HepG2 (cell line): ENCODE data around the gene DNM1. TPM values are rescaled to one million over a fixed set of nuclear protein-coding genes. Genes with fewer than 3 reads are reported as not detected.

Experiments
- CREM ChIP-seq, 2 experiments: sonication (generic) in 1 of 2; formaldehyde crosslinking in 1 of 2; IDR thresholded peaks; 2 replicates each; pipeline versions ENCODE4 v1.4.0 to v1.6.1; 2016 to 2020; ENCODE audit warnings: antibody characterized with exemption in 1 of 2, mild to moderate bottlenecking in 1 of 2, missing genetic modification reagents in 1 of 2
- FOXM1 ChIP-seq: sonication (generic); formaldehyde crosslinking; IDR thresholded peaks from 2 replicates; pipeline ENCODE4 v1.5.0; 2020; ENCODE audit warnings: missing genetic modification reagents
- JARID2 ChIP-seq: sonication (generic); formaldehyde crosslinking; IDR thresholded peaks from 2 replicates; pipeline ENCODE4 v1.8.1; 2023; ENCODE audit warnings: missing genetic modification reagents, inconsistent platforms; ENCODE audit not compliant: insufficient replicate concordance
- MAX ChIP-seq: IDR thresholded peaks from 2 replicates; pipeline ENCODE4 v1.6.1; 2012; ENCODE audit warnings: inconsistent platforms
- NAIF1 ChIP-seq: sonication (generic); formaldehyde crosslinking; IDR thresholded peaks from 2 replicates; pipeline ENCODE4 v1.5.0; 2020; ENCODE audit warnings: mild to moderate bottlenecking, missing genetic modification reagents, borderline replicate concordance
- NR2F6 ChIP-seq, 2 experiments: IDR thresholded peaks; 2 replicates each; pipeline ENCODE4 v1.6.1; 2016; ENCODE audit warnings: antibody characterized with exemption in 1 of 2, mild to moderate bottlenecking in 1 of 2
- PHF5A ChIP-seq: IDR thresholded peaks from one replicate; pipeline ENCODE4 v1.6.1; 2018; ENCODE audit warnings: low read depth, missing genetic modification reagents; ENCODE audit not compliant: unreplicated experiment
- PRDM4 ChIP-seq: sonication (generic); formaldehyde crosslinking; IDR thresholded peaks from 2 replicates; pipeline ENCODE4 v1.9.0; 2021; ENCODE audit warnings: missing genetic modification reagents, borderline replicate concordance
- SAP130 ChIP-seq: IDR thresholded peaks from 2 replicates; pipeline ENCODE4 v1.6.1; 2016; ENCODE audit warnings: low read depth
- TBX2 ChIP-seq: sonication (generic); formaldehyde crosslinking; IDR thresholded peaks from 2 replicates; pipeline ENCODE4 v1.5.0; 2020; ENCODE audit warnings: missing genetic modification reagents, mild to moderate bottlenecking, borderline replicate concordance
- THAP9 ChIP-seq: sonication (generic); formaldehyde crosslinking; IDR thresholded peaks from 2 replicates; pipeline ENCODE4; 2020; ENCODE audit warnings: missing genetic modification reagents, mild to moderate bottlenecking, borderline replicate concordance
- ZMYM3 ChIP-seq: sonication (generic); formaldehyde crosslinking; IDR thresholded peaks from 2 replicates; pipeline ENCODE4 v1.5.1; 2020; ENCODE audit warnings: mild to moderate bottlenecking, missing genetic modification reagents
- ZNF382 ChIP-seq: sonication (generic); formaldehyde crosslinking; IDR thresholded peaks from 2 replicates; pipeline ENCODE4 v1.5.0; 2020; ENCODE audit warnings: missing genetic modification reagents, mild to moderate bottlenecking, borderline replicate concordance
- ZNF484 ChIP-seq: sonication (generic); formaldehyde crosslinking; IDR thresholded peaks from 2 replicates; pipeline ENCODE4 v1.5.1; 2020; ENCODE audit warnings: mild to moderate bottlenecking, low read depth, missing genetic modification reagents, borderline replicate concordance
- ZNF605 ChIP-seq: sonication (generic); formaldehyde crosslinking; IDR thresholded peaks from 2 replicates; pipeline ENCODE4 v1.8.0; 2022; ENCODE audit warnings: mild to moderate bottlenecking, missing genetic modification reagents
- ZSCAN30 ChIP-seq: sonication (generic); formaldehyde crosslinking; IDR thresholded peaks from 2 replicates; pipeline ENCODE4 v1.5.0; 2020; ENCODE audit warnings: mild to moderate bottlenecking, missing genetic modification reagents
- polyA plus RNA-seq, 8 experiments: library from polyadenylated mRNA; depleted of rRNA in 3 of 8; stranded (reverse) in 7 of 8; unstranded in 1 of 8; fragments of >200 nt; fragmentation: Illumina TruSeq in 4 of 8; extraction: Trizol in 4 of 8; gene quantifications; 2 replicates each; pipeline versions ENCODE4 v1.2.1 to v1.2.3, GENCODE V29; 2011 to 2016; ENCODE audit warnings: low read depth in 4 of 8, missing spikeins in 1 of 8, mixed read lengths in 1 of 8; ENCODE audit not compliant: insufficient read depth in 1 of 8
- total RNA-seq, 5 experiments: library from RNA; depleted of rRNA; stranded (reverse); fragments of >200 nt; fragmentation: Illumina TruSeq; extraction: Trizol; gene quantifications; 2 replicates each; pipeline ENCODE4 v1.2.3, GENCODE V29; 2016; ENCODE audit warnings: low read depth in 1 of 5
- TF ChIP-seq, protein P1 (sequence below): sonication (generic); formaldehyde crosslinking; IDR thresholded peaks from 2 replicates; pipeline ENCODE4 v1.8.1; 2023; ENCODE audit warnings: missing genetic modification reagents, mild to moderate bottlenecking, borderline replicate concordance

The DNM1 gene
- total and polyA plus RNA-seq, 2 of the 13 experiments (the other 11 are each of a cell fraction or from before 2014, with no cell fraction given): 0.13 to 0.58 TPM

- TF ChIP-seq MAX (peak; percentile 79; the same call in 1 of the 2 replicates), CREM (IDR thresholded peaks at IDR 0.05) (0 out of 2 replicates have a peak, but pooled peaks have one; percentile 32), CREM (CRISPR knock-in tag; IDR thresholded peaks at IDR 0.05) (no peak), SAP130 (peak; percentile 80), ZNF605 (CRISPR knock-in tag) (peak; percentile 59; the same call in 1 of the 2 replicates), NR2F6 (IDR thresholded peaks at IDR 0.05) (no peak), NR2F6 (CRISPR knock-in tag; IDR thresholded peaks at IDR 0.05) (0 out of 2 replicates have a peak, but pooled peaks have one; percentile 18), ZNF484 (CRISPR knock-in tag) (no peak), PHF5A (CRISPR knock-in tag) (no peak), ZSCAN30 (no peak), ZMYM3 (no peak), NAIF1 (CRISPR knock-in tag) (no peak), FOXM1 (CRISPR knock-in tag) (no peak), JARID2 (no peak), TBX2 (CRISPR knock-in tag) (peak; percentile 9; the same call in 1 of the 2 replicates), ZNF382 (CRISPR knock-in tag) (no peak), PRDM4 (CRISPR knock-in tag) (no peak), THAP9 (peak; percentile 42; the same call in 1 of the 2 replicates)
- TF ChIP-seq, protein P1, sequence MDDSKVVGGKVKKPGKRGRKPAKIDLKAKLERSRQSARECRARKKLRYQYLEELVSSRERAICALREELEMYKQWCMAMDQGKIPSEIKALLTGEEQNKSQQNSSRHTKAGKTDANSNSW: no peak
These were observed 42.4 kb downstream of the DNM1 start (continued) for GRCh38 chr9:128245421-128246151.
